Measurements from ENCODE around the gene KLHL17.

KLHL17 gene

DNA sequence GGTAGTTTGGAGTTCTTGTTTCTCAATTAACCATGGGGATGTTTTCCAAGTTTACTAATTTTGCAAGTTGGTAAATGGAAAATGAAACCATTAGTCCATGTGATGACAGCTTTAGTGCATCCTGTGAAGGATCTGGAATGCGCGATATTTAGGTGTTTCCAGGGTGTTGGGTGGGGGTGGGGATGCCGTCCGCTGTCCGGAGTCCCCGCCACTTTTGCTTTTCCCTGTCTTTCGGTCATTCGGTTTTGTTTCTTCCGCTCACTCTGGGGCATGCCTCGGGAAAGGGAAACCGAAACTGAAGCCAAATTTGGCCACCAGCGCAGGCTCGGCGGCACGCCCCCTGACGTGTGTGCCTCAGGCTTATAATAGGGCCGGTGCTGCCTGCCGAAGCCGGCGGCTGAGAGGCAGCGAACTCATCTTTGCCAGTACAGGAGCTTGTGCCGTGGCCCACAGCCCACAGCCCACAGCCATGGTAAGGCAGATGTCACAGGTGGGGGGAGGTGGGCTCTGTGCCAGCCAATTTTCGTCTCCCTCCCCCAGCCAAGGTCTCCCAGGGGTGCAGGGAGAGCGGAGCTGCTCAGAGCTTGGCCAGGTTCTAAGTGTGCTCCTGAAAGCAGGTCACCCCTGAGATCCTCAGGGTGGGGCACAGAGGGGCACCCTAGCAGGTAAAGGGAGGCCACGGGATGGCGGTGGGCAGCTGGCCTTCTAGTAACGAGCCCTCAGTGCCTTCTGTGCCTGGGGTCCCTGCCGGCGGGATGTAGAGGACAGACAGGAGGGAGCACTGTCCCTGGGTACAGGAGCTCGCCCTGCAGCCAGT is 52.9 kb downstream of the KLHL17 start, which contains the start of gene ISG15:
TSS of gene ISG15 (plus strand) at position 393 of the 817 bp plus-strand sequence. CDS start at position 470, 77 bp downstream.
- H3K36me3 Mint-ChIP-seq, result peaks cover 2% of the 10 kb centered on the region
- peak within 1 kb of the TSS; percentile 94 for H3K4me3 Mint-ChIP-seq
- H3K9me3 Mint-ChIP-seq (ENCODE audit: low read depth), result no peaks in the 10 kb centered on the region
- peaks cover 30% of the 10 kb centered on the region for H3K4me1 Mint-ChIP-seq (ENCODE audit: low read depth)
- H3K27ac Mint-ChIP-seq, result peak within 1 kb of the TSS; percentile 93
- H3K27me3 Mint-ChIP-seq, result peaks cover under 1% of the 10 kb centered on the region

DNA sequence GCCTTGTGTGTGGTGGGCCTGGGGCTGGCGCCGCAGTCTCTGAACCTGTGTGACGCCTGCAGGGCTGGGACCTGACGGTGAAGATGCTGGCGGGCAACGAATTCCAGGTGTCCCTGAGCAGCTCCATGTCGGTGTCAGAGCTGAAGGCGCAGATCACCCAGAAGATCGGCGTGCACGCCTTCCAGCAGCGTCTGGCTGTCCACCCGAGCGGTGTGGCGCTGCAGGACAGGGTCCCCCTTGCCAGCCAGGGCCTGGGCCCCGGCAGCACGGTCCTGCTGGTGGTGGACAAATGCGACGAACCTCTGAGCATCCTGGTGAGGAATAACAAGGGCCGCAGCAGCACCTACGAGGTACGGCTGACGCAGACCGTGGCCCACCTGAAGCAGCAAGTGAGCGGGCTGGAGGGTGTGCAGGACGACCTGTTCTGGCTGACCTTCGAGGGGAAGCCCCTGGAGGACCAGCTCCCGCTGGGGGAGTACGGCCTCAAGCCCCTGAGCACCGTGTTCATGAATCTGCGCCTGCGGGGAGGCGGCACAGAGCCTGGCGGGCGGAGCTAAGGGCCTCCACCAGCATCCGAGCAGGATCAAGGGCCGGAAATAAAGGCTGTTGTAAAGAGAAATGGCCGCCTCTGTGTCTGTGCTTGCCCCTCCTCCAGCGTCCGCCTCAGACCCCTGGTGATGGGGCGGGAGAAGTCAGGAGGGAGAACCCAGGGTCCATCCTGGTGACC is 53.7 kb downstream of the KLHL17 start:
- peak overlapping the region; percentile 93 for H3K27ac Mint-ChIP-seq
- peaks cover 31% of the 10 kb centered on the region for H3K4me1 Mint-ChIP-seq (ENCODE audit: low read depth)
- peaks cover 2% of the 10 kb centered on the region for H3K36me3 Mint-ChIP-seq
- no peaks in the 10 kb centered on the region for H3K27me3 Mint-ChIP-seq
- H3K9me3 Mint-ChIP-seq (ENCODE audit: low read depth), result no peaks in the 10 kb centered on the region
- H3K4me3 Mint-ChIP-seq, result peak overlapping the region; percentile 94

DNA sequence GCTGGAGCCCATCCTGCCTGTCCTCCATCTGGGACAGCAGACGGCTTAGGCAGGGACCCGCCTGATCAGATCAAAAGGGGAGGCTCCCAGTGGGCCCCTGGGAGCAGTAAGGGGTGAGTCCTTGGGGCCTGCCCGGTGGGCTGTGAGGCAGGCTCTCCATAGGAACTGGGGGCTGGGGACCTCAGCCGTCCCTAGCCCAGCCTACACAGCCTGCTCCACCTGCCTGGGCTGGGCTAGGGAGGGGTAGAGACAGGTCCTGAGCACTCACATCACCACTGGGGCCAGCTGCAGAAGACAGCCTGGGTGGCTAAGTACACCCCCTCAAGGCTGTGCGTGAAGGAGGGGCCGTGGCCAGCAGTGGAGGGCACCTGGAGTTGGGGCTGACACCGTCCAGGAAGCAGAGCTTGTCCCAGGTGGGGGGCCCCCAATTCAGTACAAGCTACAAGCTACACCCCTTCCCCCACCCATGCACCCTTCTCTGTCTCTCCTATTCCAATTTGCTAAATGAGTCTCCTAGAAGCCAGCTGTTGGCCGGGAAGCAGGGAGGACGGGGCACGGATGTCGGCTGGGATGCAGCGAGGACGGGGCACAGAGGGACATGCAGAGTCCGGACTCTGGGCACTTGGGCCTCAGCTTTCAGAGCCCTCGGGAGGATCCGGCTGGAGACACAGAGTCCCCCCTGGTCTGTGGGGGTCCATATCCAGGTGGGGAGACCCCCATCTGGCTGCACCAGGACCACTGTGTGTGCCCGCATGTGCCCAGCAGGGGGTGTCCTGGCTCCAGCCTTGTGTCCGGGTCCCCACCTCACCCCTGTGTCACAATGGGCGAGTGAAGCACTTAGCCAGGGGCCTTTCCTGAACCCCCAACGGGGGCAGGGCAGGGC is 54.7 kb downstream of the KLHL17 start:
- H3K9me3 Mint-ChIP-seq (ENCODE audit: low read depth), result no peaks in the 10 kb centered on the region

More for the DNA sequence above, 54.7 kb downstream of the KLHL17 start:
- H3K4me3 Mint-ChIP-seq, result peak overlapping the region; percentile 94
- no peaks in the 10 kb centered on the region for H3K27me3 Mint-ChIP-seq
- H3K4me1 Mint-ChIP-seq (ENCODE audit: low read depth), result peaks cover 32% of the 10 kb centered on the region
- peaks cover 2% of the 10 kb centered on the region for H3K36me3 Mint-ChIP-seq
- H3K27ac Mint-ChIP-seq, result peak overlapping the region; percentile 93

Data from activated naive CD8-positive, alpha-beta T cell (primary cell).